Fibroblast of skin of left biceps (primary cell): ENCODE results near the gene HOXB6.

ENCODE experiments used
- DNase-seq, 2 experiments: peaks; one replicate each; pipeline ENCODE4 v3.0.0-alpha.2; 2013; ENCODE audit warnings: low read depth in 2 of 2

HOXB6 gene

GRCh38 chr17:48579471-48579759, 25.4 kb downstream of the HOXB6 start:
- DNase-seq: no peak

DNA sequence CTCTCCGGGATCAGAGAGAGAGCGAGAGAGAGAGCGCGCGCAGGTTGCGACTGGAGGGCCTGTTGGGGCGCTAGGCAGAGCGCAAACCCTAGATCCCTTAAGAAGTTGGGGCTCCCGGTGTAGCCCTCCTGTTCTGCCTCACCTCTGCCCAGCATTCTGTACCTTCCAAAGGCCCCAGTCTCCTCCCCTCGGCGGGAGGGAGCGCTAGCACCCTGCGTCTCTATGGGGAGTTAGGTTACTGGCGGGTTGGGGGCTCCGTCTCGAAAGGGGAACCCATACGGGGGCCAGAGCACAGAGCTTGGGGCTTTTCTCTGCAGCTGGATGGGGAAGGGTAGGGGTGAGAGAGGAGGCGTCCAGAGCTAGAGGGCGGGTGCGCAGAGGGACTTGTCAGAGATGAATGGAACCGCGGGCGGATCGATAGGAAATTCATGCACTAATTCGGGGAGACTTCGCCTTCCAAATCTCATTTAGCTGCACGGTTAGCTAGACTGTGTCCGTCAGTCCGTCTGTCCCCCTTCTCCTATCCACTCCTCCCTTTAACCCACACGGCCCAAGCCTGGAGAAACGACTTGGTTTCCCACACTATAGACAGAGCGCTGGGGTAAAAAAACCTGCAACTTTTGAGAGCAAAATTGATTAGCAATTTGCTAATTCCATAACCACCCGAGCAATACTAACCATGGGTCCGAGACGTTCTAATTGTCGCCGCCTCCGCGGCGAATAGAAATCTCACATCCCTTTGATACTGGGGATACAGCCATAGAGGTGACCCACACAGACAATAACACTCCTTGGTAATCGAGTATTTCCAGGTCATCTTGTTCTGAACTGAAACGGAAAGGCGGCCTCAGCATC, 25.9 kb downstream of the HOXB6 start:
- no peak for DNase-seq

GRCh38 chr17:48577946-48578615, 26.7 kb downstream of the HOXB6 start, which contains the start of gene HOXB4:
Gene HOXB4, minus strand, starts transcription at chr17:48578350. Its CDS starts 31 bp downstream, at chr17:48578319.
- DNase-seq: no peak

DNA sequence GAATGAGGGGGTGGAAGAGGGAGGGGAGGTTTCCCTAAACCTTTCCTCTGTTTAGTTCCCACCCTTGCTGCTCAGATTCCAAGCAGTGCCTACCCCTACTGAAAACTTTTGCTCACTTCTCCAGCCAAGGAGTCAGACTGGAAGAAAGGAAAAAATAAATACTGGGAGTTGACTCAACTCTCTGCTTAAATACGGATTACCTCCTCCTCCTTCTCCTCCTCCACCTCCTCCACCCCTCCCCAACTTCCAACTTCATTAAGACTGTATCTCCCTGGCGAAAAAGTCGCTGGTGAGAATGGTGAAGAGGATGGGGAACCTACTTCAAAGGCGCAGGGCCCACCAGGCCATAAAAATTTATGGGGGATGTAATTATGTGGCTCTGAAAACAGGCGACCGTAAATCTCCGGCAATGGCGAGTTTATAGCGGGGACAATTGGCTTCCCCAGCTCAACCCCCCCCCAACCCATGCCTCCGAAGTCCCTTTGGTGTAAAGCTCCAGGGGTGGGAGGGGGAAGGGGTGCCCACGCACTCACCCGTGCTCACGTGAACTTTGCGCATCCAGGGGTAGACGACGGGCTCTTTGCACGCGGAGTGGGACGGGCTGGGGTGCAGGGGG, 27.3 kb downstream of the HOXB6 start:
- no peak for DNase-seq

- no peak for DNase-seq
Measured at GRCh38 chr17:48576479-48577309, 28.1 kb downstream of the HOXB6 start.

GRCh38 chr17:48575673-48576478, 28.9 kb downstream of the HOXB6 start:
- DNase-seq: no peak

- DNase-seq: no peak
Measured at GRCh38 chr17:48575066-48575582, 29.7 kb downstream of the HOXB6 start.

- DNase-seq: no peak
Measured at GRCh38 chr17:48574505-48575065, 30.2 kb downstream of the HOXB6 start.

DNA sequence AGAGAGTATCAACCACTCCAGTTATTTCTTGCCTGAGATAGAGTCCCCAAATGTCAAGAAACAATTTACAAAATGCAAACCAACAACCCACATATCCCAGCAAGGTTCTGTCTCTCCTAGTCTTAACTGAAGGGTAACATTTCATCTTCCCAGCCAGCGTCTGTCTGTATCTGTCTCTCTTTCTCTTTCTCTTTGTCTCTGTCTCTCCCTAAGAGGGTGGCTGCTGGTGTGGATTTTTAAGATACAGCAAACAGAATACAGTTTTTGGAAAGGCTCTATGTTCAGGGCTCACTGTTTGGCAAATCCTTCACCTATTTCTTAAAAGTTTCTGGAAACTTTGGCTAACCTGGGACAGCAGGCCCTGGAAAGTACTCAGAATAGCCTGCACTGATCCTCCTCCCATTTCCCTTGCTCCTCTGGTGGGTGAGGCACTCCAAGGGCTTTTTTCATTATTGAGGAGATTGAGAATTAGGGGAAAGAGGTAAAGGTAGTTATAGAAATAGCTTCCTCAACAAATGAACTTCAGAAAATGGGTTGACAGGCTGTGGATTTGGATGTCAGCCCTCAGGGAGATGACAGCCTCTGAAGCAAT, 32.9 kb downstream of the HOXB6 start:
- no peak for DNase-seq

DNA sequence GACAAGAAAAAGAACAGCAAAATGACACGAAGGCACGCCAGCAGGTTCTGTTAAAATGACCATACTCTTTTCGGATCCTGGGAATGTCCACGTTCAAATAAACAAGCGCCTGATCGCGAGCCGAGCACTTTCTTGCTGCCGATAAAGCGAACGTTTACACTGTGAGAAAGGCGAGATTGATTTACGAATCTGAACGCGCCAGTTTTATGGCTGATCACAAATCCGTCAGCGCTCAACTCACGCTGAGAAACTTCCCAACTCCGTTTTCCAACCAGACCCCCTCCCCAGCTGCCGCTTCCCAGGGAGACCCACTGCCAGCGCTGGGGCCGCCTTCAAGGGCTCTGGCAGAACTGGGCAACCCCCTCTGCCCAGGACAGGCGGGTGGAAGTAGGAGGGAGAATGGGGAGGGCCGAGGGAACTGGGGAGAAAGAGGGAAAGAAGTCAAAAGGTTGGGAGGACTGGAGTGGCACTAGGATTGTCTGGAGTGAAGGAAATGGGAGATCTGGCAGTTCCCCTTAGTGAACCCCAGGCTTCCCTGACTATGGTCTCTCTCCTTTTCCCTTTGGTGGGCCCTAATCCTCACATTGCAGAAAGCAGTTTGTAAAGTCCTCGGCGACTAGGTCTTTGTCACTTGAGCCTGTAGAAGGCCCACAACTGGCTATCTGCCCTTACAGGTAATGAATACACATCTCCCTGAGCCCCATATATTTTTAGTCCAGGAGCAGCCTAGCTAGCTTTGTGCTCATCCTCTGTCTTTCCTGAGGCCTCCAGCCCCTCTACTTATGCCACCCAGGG, 33.6 kb downstream of the HOXB6 start:
- no peak for DNase-seq

DNA sequence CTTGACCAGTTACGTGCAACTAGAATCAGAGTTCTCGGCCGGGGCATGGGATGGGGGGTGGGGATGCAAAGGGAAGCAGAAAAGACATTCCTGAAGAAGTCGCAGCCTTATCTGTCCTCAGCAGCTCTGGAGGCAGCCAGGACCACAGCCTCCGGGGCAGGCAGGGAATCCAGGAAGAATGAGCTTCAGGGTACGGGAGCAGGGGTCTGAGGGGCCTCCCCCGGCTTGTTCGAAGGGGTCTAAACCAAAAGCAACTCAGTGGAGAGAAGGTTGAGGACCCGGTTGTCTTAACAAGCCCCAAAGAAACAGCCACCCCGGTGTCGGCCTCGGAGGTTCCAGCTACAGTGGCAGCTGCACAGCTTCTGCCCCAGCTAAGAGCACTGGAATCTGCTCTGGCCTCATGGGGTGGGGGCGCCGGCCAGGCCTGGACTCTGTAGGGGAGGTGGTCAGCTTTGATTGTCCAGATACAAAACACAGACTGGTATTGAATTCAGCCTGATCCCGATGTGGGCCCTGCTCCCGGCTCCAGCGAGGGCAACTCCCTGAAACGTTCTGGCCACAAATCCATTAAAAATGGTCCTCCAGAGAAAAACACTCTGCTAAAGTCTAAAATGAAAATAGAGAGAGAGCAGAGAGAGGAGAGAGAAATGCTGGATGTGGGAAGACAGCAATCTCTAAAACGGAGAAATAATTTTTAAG, 34.3 kb downstream of the HOXB6 start:
- DNase-seq: no peak

DNA sequence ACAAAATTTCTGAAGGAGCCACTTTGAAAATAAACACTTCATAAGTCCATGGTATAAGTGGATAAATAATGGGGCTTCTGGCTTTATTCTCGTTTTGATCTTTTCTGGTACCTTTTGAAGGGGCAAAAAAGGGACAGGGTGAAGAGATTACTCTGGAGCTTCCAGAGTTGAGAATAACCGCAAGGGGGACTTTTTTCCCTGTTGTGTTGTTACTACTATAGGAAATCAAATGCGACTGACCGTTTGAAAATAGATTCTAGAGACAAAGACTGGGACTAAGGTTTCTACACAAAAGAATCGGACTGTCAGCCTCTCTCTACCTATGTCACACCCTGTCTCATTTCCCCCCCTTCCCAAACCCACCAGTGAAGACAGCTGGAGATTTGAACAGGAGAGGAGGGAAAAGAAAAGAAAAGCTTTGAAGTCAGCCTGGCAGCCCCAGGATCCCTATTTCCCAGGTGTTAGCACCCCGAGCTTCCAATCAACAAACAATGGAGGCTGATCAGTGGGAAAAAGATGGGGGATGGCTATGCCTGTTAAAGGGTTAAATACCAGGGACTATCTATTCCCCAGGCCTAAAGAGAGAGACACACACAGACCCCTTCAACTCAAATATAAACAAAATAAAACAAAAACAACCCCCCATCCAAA, 35.0 kb downstream of the HOXB6 start:
- DNase-seq: no peak

DNA sequence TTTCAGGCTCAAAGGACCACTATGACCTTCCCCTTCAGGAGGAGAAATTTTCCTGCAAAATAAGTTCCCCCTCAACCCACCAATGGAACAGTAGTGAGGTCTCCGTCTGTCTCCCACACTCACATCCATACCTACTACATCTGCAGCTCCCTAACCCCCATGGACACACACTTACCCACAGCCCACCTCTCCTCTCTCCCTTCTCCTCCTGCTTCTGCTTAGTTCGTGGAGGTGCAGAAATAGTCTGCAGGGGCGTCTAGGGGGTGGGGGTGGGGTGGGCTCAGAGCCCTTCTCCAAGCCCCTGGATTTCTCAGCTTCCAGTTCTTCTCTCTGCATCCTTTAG, 35.6 kb downstream of the HOXB6 start:
- no peak for DNase-seq

DNA sequence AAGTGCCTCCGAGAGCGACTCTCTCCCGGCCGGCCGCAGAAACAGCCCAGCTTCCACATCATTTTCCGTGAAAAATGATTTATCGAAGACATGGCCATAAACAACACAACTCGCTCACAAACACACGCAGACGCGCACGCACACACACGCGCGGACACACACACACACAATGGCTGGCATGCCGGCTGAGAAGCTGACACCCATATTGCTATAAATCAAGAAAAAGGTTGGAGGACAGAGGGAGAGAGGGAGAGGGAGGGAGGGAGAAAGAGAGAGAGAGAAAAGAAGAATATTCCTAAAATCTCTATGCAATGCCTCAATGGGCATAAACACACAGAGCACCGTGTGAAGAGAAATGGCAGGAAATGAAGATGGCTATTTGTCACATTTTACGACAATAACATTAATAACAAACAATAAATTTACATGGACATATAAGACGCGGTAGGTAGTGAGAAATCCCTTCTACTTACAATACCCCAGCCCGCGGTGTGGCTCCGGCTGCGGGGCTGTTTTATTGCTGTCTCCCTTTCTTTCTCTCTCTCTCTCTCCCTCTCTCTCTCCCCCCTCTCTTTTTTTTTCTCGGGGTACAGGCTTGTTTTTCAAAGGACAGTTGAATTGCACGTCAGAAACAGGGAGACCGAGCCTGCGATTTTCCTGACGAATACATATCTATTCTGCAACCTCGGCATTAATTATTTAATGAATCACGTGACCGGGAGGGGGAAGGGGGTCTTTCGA, 36.1 kb downstream of the HOXB6 start:
- no peak for DNase-seq

GRCh38 chr17:48567646-48568354, 37.0 kb downstream of the HOXB6 start:
- no peak for DNase-seq

DNA sequence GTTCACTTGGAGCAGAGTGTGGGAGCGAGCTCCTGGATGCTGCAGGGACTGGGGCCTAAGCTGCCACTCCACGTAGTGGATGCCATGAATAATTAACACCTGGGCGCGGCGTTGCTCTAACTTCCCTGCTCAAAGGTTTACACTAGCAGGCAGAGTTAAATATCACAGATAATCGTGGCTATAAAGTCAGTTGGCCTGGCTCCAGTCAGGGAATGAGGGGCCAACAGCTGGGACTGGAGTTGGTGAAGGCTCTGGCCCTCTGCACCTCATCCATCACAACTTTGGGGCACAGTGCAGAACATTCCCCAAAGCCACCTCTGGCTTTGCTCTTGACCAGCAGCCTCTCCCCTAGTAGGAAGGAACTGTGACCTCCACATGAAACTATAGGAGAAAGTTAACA, 37.6 kb downstream of the HOXB6 start:
- no peak for DNase-seq

GRCh38 chr17:48566717-48567116, 38.1 kb downstream of the HOXB6 start:
- no peak for DNase-seq
